GM18858 (cell line): ENCODE measurements around the gene SEMA4G.
"Not testable (repeated sequence)": the region's sequence is repeated elsewhere in the genome, so short reads cannot be mapped to it uniquely, and the experiment has no call there.

Experiments
- ATAC-seq: cut with Tn5 transposase; IDR thresholded peaks from one replicate; pipeline ENCODE4 v1.9.1; 2021; ENCODE audit not compliant: unreplicated experiment

The SEMA4G gene

DNA sequence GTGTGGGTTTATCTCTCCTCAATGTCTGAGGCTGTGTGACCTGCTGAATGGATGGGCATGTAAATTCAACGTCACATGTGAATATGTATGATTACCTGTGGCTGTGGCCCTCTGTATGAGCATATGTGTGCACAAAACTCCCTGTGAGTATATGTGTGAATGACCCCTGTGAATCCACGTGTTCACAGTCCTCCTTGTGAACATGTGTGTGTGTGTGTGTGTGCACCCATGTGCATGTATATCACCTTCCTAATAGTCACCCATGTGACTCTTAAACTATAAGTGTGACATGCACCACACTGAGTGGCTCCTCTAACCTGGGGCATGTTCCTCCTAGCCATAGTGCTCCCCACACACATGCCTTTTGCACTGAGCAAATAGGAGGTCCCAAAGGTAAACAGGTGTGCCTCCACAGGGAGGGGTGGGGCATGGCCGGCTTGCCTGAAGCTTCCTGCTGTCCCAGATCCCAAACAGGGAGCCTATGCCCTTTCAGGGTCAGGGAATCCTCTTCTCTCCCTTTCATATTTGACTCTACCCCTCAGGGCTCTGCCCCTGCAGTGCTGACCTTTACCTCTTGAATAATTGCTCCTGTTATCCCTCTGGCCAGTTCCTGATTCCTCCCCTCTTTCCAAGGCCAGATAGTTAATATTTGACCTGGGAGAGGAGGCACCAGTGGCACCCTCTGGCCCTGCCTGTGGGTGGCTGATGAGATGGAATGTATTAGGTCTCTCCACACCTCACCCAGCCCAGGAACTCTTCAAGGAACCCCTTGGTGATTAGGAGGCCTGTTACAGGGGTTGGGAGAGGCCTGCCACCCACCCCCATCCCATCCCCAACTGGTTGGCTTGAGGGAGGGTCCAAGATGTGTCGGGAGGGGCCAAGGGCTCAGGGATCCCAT lies 1.9 kb downstream of the SEMA4G start:
- ATAC-seq = no peak

DNA sequence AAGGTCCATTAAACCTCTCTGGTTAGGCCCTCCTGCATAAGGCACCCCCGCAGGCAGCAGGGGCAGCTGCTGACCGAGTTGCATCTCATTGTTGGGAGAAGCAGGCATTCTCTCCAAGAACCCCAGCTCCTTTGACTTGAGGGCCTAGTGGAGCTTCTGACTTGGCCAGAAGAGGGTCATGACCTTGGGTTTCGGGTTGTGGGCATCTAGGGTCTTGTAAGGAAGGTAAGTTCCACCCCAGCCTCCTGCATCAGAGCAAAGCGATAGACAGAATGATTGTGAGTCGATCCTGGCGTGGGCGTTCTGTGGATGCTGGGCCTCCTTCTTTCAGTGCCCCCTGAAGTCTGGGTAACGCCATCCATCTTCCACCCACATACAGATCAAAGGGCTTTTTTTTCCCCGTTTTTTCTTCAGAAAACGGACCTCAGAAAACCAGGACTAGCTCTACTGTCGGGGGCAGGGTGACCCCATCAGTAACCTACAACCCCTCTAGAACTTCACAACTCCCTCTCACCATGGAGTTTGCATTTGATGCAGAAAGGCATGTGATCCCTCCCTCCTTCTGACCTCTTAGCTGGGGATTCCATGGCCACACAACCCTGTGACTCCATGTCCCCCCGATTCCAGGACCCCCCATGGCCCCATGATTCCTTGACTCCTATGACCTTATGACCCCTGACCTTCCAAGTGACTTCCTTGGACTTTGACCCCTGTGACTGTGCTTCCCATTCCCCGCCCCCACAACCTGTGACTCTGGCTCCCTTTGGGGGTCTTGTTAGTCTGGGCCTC lies 3.0 kb downstream of the SEMA4G start:
- ATAC-seq = no peak

DNA sequence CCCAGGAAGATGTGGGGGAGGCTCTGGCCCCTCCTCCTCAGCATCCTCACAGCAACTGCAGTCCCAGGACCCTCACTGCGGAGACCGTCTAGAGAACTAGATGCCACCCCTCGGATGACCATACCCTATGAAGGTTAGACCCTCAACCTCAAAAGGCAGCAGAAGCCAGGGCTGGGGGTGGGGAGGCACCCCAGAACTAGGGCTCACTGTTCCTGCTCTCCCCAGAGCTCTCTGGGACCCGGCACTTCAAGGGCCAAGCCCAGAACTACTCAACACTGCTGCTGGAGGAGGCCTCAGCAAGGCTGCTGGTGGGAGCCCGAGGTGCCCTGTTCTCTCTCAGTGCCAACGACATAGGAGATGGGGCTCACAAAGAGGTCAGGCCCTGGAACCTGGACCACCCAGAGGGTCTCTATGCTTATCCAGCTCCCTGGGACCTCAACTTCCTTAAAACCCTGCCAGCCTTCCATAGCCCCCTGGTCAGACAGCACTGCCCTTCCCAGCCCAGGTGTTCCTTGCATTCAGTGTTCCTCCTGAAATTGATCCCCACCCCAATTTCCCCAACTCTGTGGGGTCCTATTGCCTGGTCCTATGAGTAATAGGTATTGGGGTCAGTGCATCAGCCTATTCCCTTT lies 3.7 kb downstream of the SEMA4G start:
- no peak for ATAC-seq

- ATAC-seq = not testable (repeated sequence)
Measured at GRCh38 chr10:100975397-100975796, 6.1 kb downstream of the SEMA4G start.

GRCh38 chr10:100976906-100977305 lies 7.6 kb downstream of the SEMA4G start:
- no peak for ATAC-seq

DNA sequence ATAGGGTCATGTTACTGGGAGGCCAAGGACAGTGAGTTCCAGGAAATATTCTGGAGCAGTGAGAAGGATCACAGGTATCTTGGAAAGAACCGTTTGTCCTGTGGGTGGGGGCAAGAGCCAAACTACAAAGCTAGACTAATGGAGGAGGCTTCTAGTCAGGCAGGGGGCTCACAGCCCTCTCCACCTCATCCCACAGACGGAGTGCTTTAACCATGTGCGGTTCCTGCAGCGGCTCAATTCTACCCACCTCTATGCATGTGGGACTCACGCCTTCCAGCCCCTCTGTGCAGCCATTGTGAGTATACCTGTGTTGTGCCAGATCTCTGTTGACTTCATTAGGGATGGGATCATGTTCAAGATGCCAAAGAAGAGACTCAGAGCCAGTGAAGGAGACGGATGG lies 8.1 kb downstream of the SEMA4G start:
- ATAC-seq = no peak

DNA sequence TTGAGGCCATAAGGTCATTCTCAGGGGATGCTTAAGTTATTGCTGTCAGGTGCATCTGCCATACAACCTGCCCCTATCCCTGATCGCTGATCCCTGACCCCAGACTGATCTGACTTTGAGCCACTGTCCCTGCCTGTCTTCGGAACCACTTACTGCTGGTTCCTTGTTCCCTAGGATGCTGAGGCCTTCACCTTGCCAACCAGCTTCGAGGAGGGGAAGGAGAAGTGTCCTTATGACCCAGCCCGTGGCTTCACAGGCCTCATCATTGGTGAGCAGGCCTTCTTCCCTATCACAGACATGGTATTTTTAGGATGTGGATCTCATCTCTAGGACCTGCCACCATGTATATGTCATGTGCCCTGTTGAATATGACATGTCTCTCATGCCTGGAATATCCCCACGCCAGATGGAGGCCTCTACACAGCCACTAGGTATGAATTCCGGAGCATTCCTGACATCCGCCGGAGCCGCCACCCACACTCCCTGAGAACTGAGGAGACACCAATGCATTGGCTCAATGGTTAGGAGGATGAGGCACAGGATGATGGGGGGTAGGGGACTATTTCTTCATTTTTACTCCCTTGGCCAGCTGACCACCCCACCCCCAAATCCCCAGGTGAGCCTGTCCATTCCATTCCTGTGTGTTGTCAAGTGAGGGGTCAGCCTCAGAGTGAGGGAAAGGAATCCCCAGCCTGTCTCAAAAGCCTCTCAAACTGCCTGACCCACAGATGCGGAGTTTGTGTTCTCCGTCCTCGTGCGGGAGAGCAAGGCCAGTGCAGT lies 9.0 kb downstream of the SEMA4G start:
- ATAC-seq = no peak

DNA sequence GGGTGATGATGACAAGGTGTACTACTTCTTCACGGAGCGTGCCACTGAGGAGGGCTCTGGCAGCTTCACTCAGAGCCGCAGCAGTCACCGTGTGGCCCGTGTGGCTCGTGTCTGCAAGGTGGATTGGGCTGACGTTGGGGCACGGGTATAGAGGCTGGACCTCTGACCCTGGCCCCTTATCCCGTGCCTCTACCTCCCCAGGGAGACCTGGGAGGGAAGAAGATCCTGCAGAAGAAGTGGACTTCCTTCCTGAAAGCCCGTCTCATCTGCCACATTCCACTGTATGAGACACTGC lies 9.5 kb downstream of the SEMA4G start:
- no peak for ATAC-seq

- ATAC-seq = no peak
Measured at GRCh38 chr10:100979791-100980272, 10.5 kb downstream of the SEMA4G start.

DNA sequence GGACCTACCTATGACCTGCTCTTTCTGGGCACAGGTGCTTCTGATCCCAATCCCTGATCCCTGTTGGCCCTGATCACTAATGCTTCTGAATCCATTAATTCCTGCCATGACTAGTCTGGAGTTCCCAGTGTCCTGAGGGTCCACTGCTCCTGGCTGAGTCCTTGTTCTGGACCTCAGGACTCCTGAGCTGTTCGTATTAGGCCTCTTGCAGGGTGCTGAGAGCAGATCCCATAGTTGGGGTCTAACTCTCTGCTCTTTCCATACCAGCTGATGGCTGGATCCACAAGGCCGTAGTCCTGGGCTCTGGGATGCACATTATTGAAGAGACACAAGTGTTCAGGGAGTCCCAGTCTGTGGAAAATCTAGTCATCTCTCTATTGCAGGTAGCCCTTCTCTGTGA lies 11.0 kb downstream of the SEMA4G start:
- ATAC-seq = no peak

- no peak for ATAC-seq
Measured at GRCh38 chr10:100980711-100981110, 11.4 kb downstream of the SEMA4G start.

GRCh38 chr10:100981178-100981772 lies 12.0 kb downstream of the SEMA4G start:
- ATAC-seq = no peak

- ATAC-seq = no peak
Measured at GRCh38 chr10:100982916-100983830, 13.9 kb downstream of the SEMA4G start.

- no peak for ATAC-seq
Measured at GRCh38 chr10:100983868-100984671, 14.8 kb downstream of the SEMA4G start.

- ATAC-seq = no peak
Measured at GRCh38 chr10:100984672-100985177, 15.4 kb downstream of the SEMA4G start.

DNA sequence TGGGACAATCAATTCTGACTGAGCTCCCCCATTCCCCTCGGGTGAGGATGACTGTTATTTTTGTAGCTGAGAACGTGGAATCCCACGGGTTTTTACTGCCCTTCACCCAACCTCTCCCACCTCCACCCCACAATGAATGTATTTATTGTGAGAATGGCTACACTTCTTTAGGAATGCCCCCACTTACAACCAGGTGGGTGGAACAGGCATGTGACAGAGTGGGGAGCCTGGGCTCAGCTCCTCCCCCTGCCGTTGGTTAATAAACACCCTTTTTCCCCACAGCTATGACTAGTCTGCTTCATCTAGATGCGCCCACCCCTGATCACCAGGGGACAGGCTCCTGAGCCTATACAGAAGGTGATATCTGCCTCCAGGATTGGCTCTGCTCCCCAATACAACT lies 16.0 kb downstream of the SEMA4G start:
- no peak for ATAC-seq

GRCh38 chr10:100986623-100986951 lies 17.3 kb downstream of the SEMA4G start:
- no peak for ATAC-seq

DNA sequence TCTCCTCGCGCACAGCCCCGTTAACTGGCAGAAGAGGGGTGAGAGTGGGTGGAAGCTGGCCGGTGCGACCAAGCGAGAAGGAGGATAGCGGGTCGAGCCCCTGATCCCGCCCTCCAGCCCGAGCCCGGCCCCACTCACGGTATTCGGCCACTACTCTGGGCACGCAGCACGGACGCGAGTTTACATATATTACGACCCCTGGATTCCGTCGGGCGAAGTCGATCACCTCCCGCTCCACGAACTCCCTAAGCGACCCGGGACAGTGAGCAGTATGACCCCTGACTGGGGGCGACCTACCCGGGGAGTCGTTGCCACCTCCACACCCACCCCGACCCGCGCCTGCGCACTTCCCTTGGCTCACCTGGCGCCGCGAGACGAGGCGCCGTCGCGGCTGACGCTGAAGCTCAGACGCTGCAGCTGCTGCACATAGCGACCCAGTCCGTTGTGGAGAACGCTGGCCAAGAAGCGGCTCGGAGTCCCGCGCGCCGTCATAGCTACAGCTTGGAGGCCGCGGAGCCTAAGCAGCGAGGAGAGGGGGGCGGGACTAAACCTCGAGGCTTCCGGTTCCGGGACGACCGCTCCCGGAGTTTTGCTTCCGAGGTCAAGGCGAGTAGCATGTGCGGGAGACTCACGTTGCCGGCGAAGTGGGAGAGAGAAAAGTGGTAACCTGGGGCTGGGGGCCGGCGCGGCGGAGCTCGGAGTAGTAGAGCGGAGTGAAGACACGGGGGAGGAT lies 17.8 kb downstream of the SEMA4G start, which contains the start of the genes MRPL43 and TWNK:
Gene MRPL43, minus strand, starts transcription at position 546 of the 733 bp plus-strand sequence. Its CDS starts 54 bp downstream, at position 492.
Gene TWNK, plus strand, starts transcription at position 592 of the 733 bp plus-strand sequence. CDS start 668 bp downstream, outside the sequence.
- ATAC-seq = peak; percentile 52
